HEK293 (cell line): ENCODE results near the gene SLC43A1.

Experiments
- CTCF ChIA-PET: fragments of 350-600 bp; formaldehyde crosslinking; extraction: SDS; loops from one replicate; lab custom pipeline; 2021; ENCODE audit warnings: antibody characterized with exemption; lab: Yijun Ruan, JAX
- POLR2A ChIA-PET: fragments of 300-600 bp; formaldehyde crosslinking; extraction: SDS; loops from one replicate; lab custom pipeline; 2020; ENCODE audit warnings: antibody characterized with exemption, inconsistent platforms; lab: Yijun Ruan, JAX
- H3K27ac ChIP-seq: fragments of 200-500 bp; sonication (Bioruptor generic); 2 replicates; pipeline ENCODE4 v1.5.1; 2014; ENCODE audit warnings: low read depth, low read length, control low read depth, inconsistent platforms; ENCODE audit errors: extremely low read depth
- H3K36me3 ChIP-seq, 2 experiments: fragments of 200-500 bp in 1 of 2; sonication (Bioruptor generic) in 1 of 2; 1 replicate in 1 of 2; 2 replicates in 1 of 2; pipeline ENCODE4 v1.5.1; 2014 to 2017; ENCODE audit warnings: inconsistent platforms in 2 of 2, low read length in 2 of 2; ENCODE audit not compliant: control insufficient read depth in 2 of 2, insufficient read depth in 1 of 2
- H3K4me1 ChIP-seq: fragments of 200-500 bp; sonication (Bioruptor generic); 2 replicates; pipeline ENCODE4 v1.5.1; 2014; ENCODE audit warnings: mild to moderate bottlenecking, low read length, inconsistent platforms; ENCODE audit not compliant: control insufficient read depth, insufficient read depth
- H3K4me3 ChIP-seq: 2 replicates; pipeline ENCODE4 v1.5.1; 2011; ENCODE audit warnings: low read depth, mild to moderate bottlenecking, control low read depth, low read length, moderate library complexity
- H3K9me3 ChIP-seq: fragments of 200-500 bp; sonication (Bioruptor generic); 2 replicates; pipeline ENCODE4 v1.5.1; 2014; ENCODE audit warnings: low read depth, low read length, inconsistent platforms; ENCODE audit not compliant: control insufficient read depth, insufficient read depth
- MZF1 ChIP-seq: fragments of 450-650 bp; formaldehyde crosslinking; IDR thresholded peaks from 2 replicates; pipeline ENCODE4 v1.5.1; 2017; ENCODE audit warnings: missing biosample characterization, missing genetic modification characterization, borderline replicate concordance
- ZBTB7A ChIP-seq: fragments of 450-650 bp; formaldehyde crosslinking; IDR thresholded peaks from 2 replicates; pipeline ENCODE4 v1.5.1; 2016; ENCODE audit warnings: low read depth, missing biosample characterization, missing genetic modification characterization
- ZIC2 ChIP-seq: fragments of 450-650 bp; formaldehyde crosslinking; IDR thresholded peaks from 2 replicates; pipeline ENCODE4 v1.5.1; 2016; ENCODE audit warnings: missing biosample characterization, missing genetic modification characterization
- ZNF169 ChIP-seq: fragments of 450-650 bp; formaldehyde crosslinking; IDR thresholded peaks from 2 replicates; pipeline ENCODE4 v1.5.1; 2016; ENCODE audit warnings: missing biosample characterization, missing genetic modification characterization
- ZNF2 ChIP-seq: fragments of 450-650 bp; formaldehyde crosslinking; IDR thresholded peaks from 2 replicates; pipeline ENCODE4 v1.5.1; 2016; ENCODE audit warnings: missing biosample characterization, missing genetic modification characterization
- ZNF23 ChIP-seq: fragments of 450-650 bp; formaldehyde crosslinking; IDR thresholded peaks from 2 replicates; pipeline ENCODE4 v1.5.1; 2016; ENCODE audit warnings: missing biosample characterization, missing genetic modification characterization, borderline replicate concordance
- ZNF274 ChIP-seq, 2 experiments: fragments of 200-500 bp in 1 of 2; fragments of 450-650 bp in 1 of 2; sonication (Bioruptor generic) in 1 of 2; formaldehyde crosslinking in 1 of 2; IDR thresholded peaks; 2 replicates each; pipeline versions ENCODE4 v1.5.1 to v1.6.1; 2014 to 2016; ENCODE audit warnings: borderline replicate concordance in 1 of 2, inconsistent platforms in 1 of 2, low read length in 1 of 2, missing biosample characterization in 1 of 2, missing genetic modification characterization in 1 of 2
- ZNF394 ChIP-seq: fragments of 450-650 bp; formaldehyde crosslinking; IDR thresholded peaks from 2 replicates; pipeline ENCODE4 v1.5.1; 2016; ENCODE audit warnings: missing biosample characterization, missing genetic modification characterization, mild to moderate bottlenecking, moderate library complexity, borderline replicate concordance
- ZNF768 ChIP-seq: fragments of 450-650 bp; formaldehyde crosslinking; IDR thresholded peaks from 2 replicates; pipeline ENCODE4 v1.5.1; 2018; ENCODE audit warnings: missing biosample characterization, mild to moderate bottlenecking, missing genetic modification characterization
- ZNF830 ChIP-seq: fragments of 450-650 bp; IDR thresholded peaks from 2 replicates; pipeline ENCODE4 v1.5.0; 2018; ENCODE audit warnings: missing biosample characterization, missing genetic modification characterization, low read depth, mild to moderate bottlenecking, moderate library complexity
- TF ChIP-seq, protein P1 (sequence below): fragments of 450-650 bp; formaldehyde crosslinking; IDR thresholded peaks from 2 replicates; pipeline ENCODE4 v1.5.1; 2017; ENCODE audit warnings: missing biosample characterization, missing genetic modification characterization
- TF ChIP-seq, protein P2 (sequence below): fragments of 450-650 bp; formaldehyde crosslinking; conservative IDR thresholded peaks from 2 replicates; pipeline ENCODE4 v1.5.1; 2016; ENCODE audit warnings: low read depth, missing biosample characterization, missing genetic modification characterization
- TF ChIP-seq, protein P3 (sequence below): fragments of 450-650 bp; formaldehyde crosslinking; IDR thresholded peaks from 2 replicates; pipeline ENCODE4 v1.5.1; 2016; ENCODE audit warnings: missing biosample characterization, missing genetic modification characterization
- TF ChIP-seq, protein P4 (sequence below): fragments of 450-650 bp; formaldehyde crosslinking; conservative IDR thresholded peaks from 2 replicates; pipeline ENCODE4 v1.5.1; 2016; ENCODE audit warnings: low read depth, missing biosample characterization, missing genetic modification characterization
- TF ChIP-seq, protein P5 (sequence below): fragments of 450-650 bp; formaldehyde crosslinking; IDR thresholded peaks from 2 replicates; pipeline ENCODE4 v1.5.1; 2016; ENCODE audit warnings: missing biosample characterization, missing genetic modification characterization

SLC43A1 gene

DNA sequence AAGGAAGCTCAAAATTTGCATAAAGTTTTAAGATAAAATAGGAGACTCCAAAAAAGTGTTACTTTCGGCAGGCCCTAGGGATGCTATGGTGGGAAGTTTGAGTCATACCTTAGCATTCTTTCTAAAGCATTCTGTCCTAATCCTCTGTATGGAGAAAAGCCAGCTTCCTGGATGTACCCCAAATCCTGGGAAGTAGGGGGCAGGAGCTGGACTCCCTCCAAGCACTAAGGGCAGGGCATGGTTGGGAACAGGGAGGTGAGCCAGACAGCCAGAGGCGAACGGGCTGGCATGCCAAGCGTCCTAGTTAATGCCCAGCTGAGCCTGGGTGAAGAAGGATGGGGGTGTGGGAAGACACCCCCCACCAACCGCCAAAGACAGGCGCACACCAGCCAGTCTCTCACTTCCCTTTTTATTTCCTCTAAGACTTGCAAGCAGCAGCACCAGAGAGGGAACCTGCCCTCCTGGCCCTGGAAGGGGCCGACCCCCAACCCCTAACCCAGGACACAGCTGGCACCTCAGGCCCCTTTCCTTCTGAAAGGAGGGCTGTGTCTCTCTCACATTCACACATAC, 31.3 kb downstream of the SLC43A1 start:
- POLR2A ChIA-PET: interaction anchor here (0.6 kb wide), 1 partner anchor 71 kb away, joined by 4 read pairs; no protein-coding TSS in a partner anchor
- Histone ChIP-seq H3K36me3 (peaks cover 0 to 26% of the 10 kb centered on the region in 2 experiments; a peak in 1 of 3 replicates), H3K4me1 (no peaks in the 10 kb centered on the region; the same call in 1 of the 2 replicates), H3K4me3 (no peak overlapping the region), H3K27ac (no peak overlapping the region), H3K9me3 (no peaks in the 10 kb centered on the region)
- TF ChIP-seq, protein P1, sequence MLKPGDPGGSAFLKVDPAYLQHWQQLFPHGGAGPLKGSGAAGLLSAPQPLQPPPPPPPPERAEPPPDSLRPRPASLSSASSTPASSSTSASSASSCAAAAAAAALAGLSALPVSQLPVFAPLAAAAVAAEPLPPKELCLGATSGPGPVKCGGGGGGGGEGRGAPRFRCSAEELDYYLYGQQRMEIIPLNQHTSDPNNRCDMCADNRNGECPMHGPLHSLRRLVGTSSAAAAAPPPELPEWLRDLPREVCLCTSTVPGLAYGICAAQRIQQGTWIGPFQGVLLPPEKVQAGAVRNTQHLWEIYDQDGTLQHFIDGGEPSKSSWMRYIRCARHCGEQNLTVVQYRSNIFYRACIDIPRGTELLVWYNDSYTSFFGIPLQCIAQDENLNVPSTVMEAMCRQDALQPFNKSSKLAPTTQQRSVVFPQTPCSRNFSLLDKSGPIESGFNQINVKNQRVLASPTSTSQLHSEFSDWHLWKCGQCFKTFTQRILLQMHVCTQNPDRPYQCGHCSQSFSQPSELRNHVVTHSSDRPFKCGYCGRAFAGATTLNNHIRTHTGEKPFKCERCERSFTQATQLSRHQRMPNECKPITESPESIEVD (tag by site-specific recombination): no peak
- TF ChIP-seq, protein P2, sequence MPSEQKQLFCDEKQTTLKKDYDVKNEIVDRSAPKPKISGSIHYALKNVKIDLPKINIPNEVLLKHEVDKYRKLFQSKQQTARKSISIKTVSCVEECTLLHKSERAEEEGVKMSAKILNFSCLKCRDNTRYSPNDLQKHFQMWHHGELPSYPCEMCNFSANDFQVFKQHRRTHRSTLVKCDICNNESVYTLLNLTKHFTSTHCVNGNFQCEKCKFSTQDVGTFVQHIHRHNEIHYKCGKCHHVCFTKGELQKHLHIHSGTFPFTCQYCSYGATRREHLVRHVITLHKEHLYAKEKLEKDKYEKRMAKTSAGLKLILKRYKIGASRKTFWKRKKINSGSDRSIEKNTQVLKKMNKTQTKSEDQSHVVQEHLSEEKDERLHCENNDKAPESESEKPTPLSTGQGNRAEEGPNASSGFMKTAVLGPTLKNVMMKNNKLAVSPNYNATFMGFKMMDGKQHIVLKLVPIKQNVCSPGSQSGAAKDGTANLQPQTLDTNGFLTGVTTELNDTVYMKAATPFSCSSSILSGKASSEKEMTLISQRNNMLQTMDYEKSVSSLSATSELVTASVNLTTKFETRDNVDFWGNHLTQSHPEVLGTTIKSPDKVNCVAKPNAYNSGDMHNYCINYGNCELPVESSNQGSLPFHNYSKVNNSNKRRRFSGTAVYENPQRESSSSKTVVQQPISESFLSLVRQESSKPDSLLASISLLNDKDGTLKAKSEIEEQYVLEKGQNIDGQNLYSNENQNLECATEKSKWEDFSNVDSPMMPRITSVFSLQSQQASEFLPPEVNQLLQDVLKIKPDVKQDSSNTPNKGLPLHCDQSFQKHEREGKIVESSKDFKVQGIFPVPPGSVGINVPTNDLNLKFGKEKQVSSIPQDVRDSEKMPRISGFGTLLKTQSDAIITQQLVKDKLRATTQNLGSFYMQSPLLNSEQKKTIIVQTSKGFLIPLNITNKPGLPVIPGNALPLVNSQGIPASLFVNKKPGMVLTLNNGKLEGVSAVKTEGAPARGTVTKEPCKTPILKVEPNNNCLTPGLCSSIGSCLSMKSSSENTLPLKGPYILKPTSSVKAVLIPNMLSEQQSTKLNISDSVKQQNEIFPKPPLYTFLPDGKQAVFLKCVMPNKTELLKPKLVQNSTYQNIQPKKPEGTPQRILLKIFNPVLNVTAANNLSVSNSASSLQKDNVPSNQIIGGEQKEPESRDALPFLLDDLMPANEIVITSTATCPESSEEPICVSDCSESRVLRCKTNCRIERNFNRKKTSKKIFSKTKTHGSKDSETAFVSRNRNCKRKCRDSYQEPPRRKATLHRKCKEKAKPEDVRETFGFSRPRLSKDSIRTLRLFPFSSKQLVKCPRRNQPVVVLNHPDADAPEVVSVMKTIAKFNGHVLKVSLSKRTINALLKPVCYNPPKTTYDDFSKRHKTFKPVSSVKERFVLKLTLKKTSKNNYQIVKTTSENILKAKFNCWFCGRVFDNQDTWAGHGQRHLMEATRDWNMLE: no peak
- TF ChIP-seq ZIC2 (tag by site-specific recombination) (no peak), ZNF274 (IDR thresholded peaks at IDR 0.05; ENCODE audit: low read length) (no peak), ZNF274 (tag by site-specific recombination; IDR thresholded peaks at IDR 0.05; ENCODE audit: borderline replicate concordance) (no peak)
- TF ChIP-seq, protein P3, sequence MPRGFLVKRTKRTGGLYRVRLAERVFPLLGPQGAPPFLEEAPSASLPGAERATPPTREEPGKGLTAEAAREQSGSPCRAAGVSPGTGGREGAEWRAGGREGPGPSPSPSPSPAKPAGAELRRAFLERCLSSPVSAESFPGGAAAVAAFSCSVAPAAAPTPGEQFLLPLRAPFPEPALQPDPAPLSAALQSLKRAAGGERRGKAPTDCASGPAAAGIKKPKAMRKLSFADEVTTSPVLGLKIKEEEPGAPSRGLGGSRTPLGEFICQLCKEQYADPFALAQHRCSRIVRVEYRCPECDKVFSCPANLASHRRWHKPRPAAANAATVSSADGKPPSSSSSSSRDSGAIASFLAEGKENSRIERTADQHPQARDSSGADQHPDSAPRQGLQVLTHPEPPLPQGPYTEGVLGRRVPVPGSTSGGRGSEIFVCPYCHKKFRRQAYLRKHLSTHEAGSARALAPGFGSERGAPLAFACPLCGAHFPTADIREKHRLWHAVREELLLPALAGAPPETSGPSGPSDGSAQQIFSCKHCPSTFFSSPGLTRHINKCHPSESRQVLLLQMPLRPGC (tag by site-specific recombination): no peak
- TF ChIP-seq, protein P4, sequence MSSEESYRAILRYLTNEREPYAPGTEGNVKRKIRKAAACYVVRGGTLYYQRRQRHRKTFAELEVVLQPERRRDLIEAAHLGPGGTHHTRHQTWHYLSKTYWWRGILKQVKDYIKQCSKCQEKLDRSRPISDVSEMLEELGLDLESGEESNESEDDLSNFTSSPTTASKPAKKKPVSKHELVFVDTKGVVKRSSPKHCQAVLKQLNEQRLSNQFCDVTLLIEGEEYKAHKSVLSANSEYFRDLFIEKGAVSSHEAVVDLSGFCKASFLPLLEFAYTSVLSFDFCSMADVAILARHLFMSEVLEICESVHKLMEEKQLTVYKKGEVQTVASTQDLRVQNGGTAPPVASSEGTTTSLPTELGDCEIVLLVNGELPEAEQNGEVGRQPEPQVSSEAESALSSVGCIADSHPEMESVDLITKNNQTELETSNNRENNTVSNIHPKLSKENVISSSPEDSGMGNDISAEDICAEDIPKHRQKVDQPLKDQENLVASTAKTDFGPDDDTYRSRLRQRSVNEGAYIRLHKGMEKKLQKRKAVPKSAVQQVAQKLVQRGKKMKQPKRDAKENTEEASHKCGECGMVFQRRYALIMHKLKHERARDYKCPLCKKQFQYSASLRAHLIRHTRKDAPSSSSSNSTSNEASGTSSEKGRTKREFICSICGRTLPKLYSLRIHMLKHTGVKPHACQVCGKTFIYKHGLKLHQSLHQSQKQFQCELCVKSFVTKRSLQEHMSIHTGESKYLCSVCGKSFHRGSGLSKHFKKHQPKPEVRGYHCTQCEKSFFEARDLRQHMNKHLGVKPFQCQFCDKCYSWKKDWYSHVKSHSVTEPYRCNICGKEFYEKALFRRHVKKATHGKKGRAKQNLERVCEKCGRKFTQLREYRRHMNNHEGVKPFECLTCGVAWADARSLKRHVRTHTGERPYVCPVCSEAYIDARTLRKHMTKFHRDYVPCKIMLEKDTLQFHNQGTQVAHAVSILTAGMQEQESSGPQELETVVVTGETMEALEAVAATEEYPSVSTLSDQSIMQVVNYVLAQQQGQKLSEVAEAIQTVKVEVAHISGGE (tag by site-specific recombination): no peak
- CTCF ChIA-PET: interaction anchor here (0.6 to 8.9 kb wide), 22 partner anchors 8 to 432 kb away, joined by 3 to 140 read pairs (median 4); partner anchors contain the start of gene RTN4RL2

DNA sequence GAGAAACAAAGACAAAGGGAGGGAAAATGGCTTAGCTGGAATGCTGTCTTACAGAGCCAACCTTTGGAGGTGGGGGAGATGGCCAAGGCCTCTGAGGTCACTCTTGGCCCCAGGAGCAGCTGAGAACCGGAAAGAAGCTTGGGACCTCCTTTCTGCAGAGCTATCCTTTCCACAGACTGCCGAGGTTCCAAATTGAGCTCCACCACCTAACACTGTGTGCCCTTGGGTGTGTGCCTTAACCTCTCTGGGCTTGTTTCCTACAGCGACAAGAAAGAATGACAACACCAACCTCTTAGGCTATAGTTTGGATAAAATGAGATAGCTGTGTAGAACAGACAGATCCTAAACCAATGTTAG, 32.0 kb downstream of the SLC43A1 start:
- TF ChIP-seq ZNF394 (tag by site-specific recombination) (peak; percentile 18; the same call in 1 of the 2 replicates), ZNF23 (tag by site-specific recombination) (no peak), ZNF2 (no peak), ZNF169 (tag by site-specific recombination) (no peak), MZF1 (no peak), ZBTB7A (tag by site-specific recombination) (no peak), ZNF830 (tag by site-specific recombination) (no peak), ZNF768 (peak; percentile 83)
- TF ChIP-seq, protein P5, sequence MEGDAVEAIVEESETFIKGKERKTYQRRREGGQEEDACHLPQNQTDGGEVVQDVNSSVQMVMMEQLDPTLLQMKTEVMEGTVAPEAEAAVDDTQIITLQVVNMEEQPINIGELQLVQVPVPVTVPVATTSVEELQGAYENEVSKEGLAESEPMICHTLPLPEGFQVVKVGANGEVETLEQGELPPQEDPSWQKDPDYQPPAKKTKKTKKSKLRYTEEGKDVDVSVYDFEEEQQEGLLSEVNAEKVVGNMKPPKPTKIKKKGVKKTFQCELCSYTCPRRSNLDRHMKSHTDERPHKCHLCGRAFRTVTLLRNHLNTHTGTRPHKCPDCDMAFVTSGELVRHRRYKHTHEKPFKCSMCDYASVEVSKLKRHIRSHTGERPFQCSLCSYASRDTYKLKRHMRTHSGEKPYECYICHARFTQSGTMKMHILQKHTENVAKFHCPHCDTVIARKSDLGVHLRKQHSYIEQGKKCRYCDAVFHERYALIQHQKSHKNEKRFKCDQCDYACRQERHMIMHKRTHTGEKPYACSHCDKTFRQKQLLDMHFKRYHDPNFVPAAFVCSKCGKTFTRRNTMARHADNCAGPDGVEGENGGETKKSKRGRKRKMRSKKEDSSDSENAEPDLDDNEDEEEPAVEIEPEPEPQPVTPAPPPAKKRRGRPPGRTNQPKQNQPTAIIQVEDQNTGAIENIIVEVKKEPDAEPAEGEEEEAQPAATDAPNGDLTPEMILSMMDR (tag by site-specific recombination): no peak
- H3K27ac ChIP-seq: no peak overlapping the region
- no peaks in the 10 kb centered on the region; the same call in 1 of the 2 replicates for H3K4me1 ChIP-seq
- POLR2A ChIA-PET: no interaction called here
- H3K4me3 ChIP-seq: no peak overlapping the region
- CTCF ChIA-PET: interaction anchor here (0.6 to 8.9 kb wide), 25 partner anchors 9 to 643 kb away, joined by 3 to 140 read pairs (median 4); partner anchors contain the start of gene RTN4RL2
- H3K9me3 ChIP-seq: no peaks in the 10 kb centered on the region
- H3K36me3 ChIP-seq: peaks cover 0 to 22% of the 10 kb centered on the region in 2 experiments; a peak in 1 of 3 replicates
